Measurements from ENCODE around the gene VPS37C. TPM values are rescaled to one million over a fixed set of nuclear protein-coding genes. Genes with fewer than 3 reads are reported as not detected.
"Not testable (repeated sequence)": the region's sequence is repeated elsewhere in the genome, so short reads cannot be mapped to it uniquely, and the experiment has no call there.

Gene VPS37C
- total RNA-seq, 2 experiments from 2014 or later: 5.4 to 5.6 TPM

- ATAC-seq: no peak
- no peak for DNase-seq
- Mint-ChIP-seq H3K4me3 (no peak overlapping the region), H3K9me3 (ENCODE audit: low read depth) (peaks cover 7% of the 10 kb centered on the region), H3K4me1 (peaks cover 22% of the 10 kb centered on the region), H3K36me3 (no peaks in the 10 kb centered on the region), H3K27me3 (peaks cover 9% of the 10 kb centered on the region), H3K27ac (no peak overlapping the region)
- CTCF ChIA-PET: interaction anchor here (1.2 to 2.4 kb wide), 2 partner anchors 17 to 208 kb away, joined by 3 to 9 read pairs; no protein-coding TSS in a partner anchor
These were observed 9.3 kb upstream of the VPS37C start for GRCh38 chr11:61170566-61170965.

GRCh38 chr11:61168800-61169199 lies 7.6 kb upstream of the VPS37C start:
- no peak overlapping the region for H3K27ac Mint-ChIP-seq
- peaks cover 35% of the 10 kb centered on the region for H3K4me1 Mint-ChIP-seq
- CTCF ChIA-PET: no interaction called here
- peaks cover 7% of the 10 kb centered on the region for H3K9me3 Mint-ChIP-seq (ENCODE audit: low read depth)
- ATAC-seq (peak; percentile 39), DNase-seq (no peak)
- H3K36me3 Mint-ChIP-seq: no peaks in the 10 kb centered on the region
- H3K4me3 Mint-ChIP-seq: no peak overlapping the region
- peaks cover 4% of the 10 kb centered on the region for H3K27me3 Mint-ChIP-seq

- Mint-ChIP-seq H3K4me3 (no peak overlapping the region), H3K9me3 (ENCODE audit: low read depth) (peaks cover 7% of the 10 kb centered on the region), H3K27ac (no peak overlapping the region), H3K27me3 (peaks cover 3% of the 10 kb centered on the region), H3K4me1 (peaks cover 36% of the 10 kb centered on the region), H3K36me3 (no peaks in the 10 kb centered on the region)
- DNase-seq (no peak), ATAC-seq (no peak)
- CTCF ChIA-PET: no interaction called here
These were observed 6.9 kb upstream of the VPS37C start for GRCh38 chr11:61168042-61168688.

GRCh38 chr11:61166331-61166730 lies 5.1 kb upstream of the VPS37C start:
- H3K9me3 Mint-ChIP-seq (ENCODE audit: low read depth); H3K27ac Mint-ChIP-seq; CTCF ChIA-PET; H3K27me3 Mint-ChIP-seq; H3K4me3 Mint-ChIP-seq; H3K36me3 Mint-ChIP-seq; ATAC-seq; DNase-seq: not testable (repeated sequence)
- H3K4me1 Mint-ChIP-seq: peaks cover 45% of the 10 kb centered on the region

DNA sequence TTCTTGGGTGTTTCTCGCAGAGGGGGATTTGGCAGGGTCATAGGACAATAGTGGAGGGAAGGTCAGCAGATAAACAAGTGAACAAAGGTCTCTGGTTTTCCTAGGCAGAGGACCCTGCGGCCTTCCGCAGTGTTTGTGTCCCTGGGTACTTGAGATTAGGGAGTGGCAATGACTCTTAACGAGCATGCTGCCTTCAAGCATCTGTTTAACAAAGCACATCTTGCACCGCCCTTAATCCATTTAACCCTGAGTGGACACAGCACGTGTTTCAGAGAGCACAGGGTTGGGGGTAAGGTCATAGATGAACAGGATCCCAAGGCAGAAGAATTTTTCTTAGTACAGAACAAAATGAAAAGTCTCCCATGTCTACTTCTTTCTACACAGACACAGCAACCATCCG lies 4.6 kb upstream of the VPS37C start:
- DNase-seq; H3K27me3 Mint-ChIP-seq; H3K27ac Mint-ChIP-seq; H3K4me3 Mint-ChIP-seq; H3K36me3 Mint-ChIP-seq; H3K9me3 Mint-ChIP-seq (ENCODE audit: low read depth); CTCF ChIA-PET; ATAC-seq: not testable (repeated sequence)
- H3K4me1 Mint-ChIP-seq: peaks cover 46% of the 10 kb centered on the region

- Mint-ChIP-seq H3K9me3 (ENCODE audit: low read depth) (no peaks in the 10 kb centered on the region), H3K4me3 (no peak overlapping the region), H3K4me1 (peaks cover 56% of the 10 kb centered on the region), H3K27ac (no peak overlapping the region), H3K36me3 (no peaks in the 10 kb centered on the region), H3K27me3 (no peaks in the 10 kb centered on the region)
- no peak for ATAC-seq
- DNase-seq: no peak
- CTCF ChIA-PET: no interaction called here
These were observed 3.6 kb upstream of the VPS37C start for GRCh38 chr11:61164606-61165424.

GRCh38 chr11:61163714-61164605 lies 2.7 kb upstream of the VPS37C start:
- H3K27ac Mint-ChIP-seq: peak overlapping the region; percentile 72
- ATAC-seq (no peak), DNase-seq (no peak)
- no peaks in the 10 kb centered on the region for H3K36me3 Mint-ChIP-seq
- H3K4me3 Mint-ChIP-seq: no peak overlapping the region
- H3K27me3 Mint-ChIP-seq: no peaks in the 10 kb centered on the region
- CTCF ChIA-PET: interaction anchor here (1.3 kb wide), 1 partner anchor 23 kb away, joined by 6 read pairs; no protein-coding TSS in a partner anchor
- H3K4me1 Mint-ChIP-seq: peaks cover 61% of the 10 kb centered on the region
- H3K9me3 Mint-ChIP-seq (ENCODE audit: low read depth): no peaks in the 10 kb centered on the region

GRCh38 chr11:61163021-61163420 lies 1.8 kb upstream of the VPS37C start:
- H3K27ac Mint-ChIP-seq: no peak overlapping the region
- no peaks in the 10 kb centered on the region for H3K9me3 Mint-ChIP-seq (ENCODE audit: low read depth)
- no peak for DNase-seq
- H3K27me3 Mint-ChIP-seq: no peaks in the 10 kb centered on the region
- CTCF ChIA-PET: interaction anchor here (1.3 kb wide), 1 partner anchor 24 kb away, joined by 6 read pairs; no protein-coding TSS in a partner anchor
- no peak for ATAC-seq
- H3K4me3 Mint-ChIP-seq: no peak overlapping the region
- H3K36me3 Mint-ChIP-seq: no peaks in the 10 kb centered on the region
- H3K4me1 Mint-ChIP-seq: peaks cover 60% of the 10 kb centered on the region

DNA sequence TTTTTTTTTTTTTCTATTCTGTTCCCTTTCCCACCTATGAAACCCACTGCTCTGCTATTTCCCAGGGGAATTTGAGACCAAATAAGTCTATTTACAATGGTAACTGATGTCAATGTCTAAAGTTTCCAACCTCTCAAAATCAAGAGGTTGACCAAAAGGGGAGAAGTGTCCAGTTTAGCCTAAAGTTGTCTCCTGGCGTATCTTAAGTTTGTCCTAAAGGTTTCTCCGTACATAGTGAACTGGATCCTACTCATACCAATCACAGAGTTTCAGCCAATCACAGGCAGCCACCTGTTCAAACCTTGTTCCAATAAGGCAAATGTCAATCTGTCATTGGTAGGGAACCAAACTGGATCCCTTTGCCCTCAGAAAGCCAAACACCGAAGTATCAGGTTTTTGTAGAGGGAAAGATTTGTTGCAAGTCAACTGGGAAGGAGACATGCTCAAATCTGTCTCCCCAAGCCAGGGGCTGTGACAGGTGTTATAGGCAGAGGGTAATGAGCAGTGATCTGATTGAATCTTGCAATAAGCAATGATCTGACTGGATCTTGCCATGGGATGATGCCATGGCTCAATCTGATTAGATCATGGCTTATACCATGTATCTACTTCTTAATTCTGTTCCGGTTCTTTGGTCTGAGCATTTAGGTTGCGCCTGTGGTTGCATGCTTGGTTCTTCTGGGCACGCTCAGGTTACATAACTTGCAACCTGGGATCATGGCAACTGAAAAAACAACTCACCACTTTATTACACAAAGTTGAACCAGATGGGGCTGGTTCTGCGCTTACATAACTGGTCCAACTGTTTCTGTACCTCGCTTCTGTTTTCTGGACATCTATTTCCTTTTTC lies 1.1 kb upstream of the VPS37C start:
- peaks cover 54% of the 10 kb centered on the region for H3K4me1 Mint-ChIP-seq
- H3K4me3 Mint-ChIP-seq: peak overlapping the region; percentile 84
- H3K9me3 Mint-ChIP-seq (ENCODE audit: low read depth): no peaks in the 10 kb centered on the region
- ATAC-seq (no peak), DNase-seq (no peak)
- peak overlapping the region; percentile 95 for H3K27ac Mint-ChIP-seq
- H3K36me3 Mint-ChIP-seq: peaks cover 1% of the 10 kb centered on the region
- H3K27me3 Mint-ChIP-seq: no peaks in the 10 kb centered on the region
- CTCF ChIA-PET: interaction anchor here (0.9 to 1.3 kb wide), 4 partner anchors 25 to 192 kb away, joined by 3 to 6 read pairs (median 4); no protein-coding TSS in a partner anchor

- Mint-ChIP-seq H3K4me3 (peak overlapping the region; percentile 84), H3K27ac (peak overlapping the region; percentile 84), H3K36me3 (peaks cover 10% of the 10 kb centered on the region), H3K9me3 (ENCODE audit: low read depth) (peaks cover 4% of the 10 kb centered on the region), H3K27me3 (no peaks in the 10 kb centered on the region), H3K4me1 (peaks cover 54% of the 10 kb centered on the region)
- no peak for ATAC-seq
- CTCF ChIA-PET: interaction anchor here (1.3 to 3.4 kb wide), 4 partner anchors 27 to 189 kb away, joined by 3 to 14 read pairs (median 4); partner anchors contain the start of gene CD6
- DNase-seq: no peak
These were observed 588 bp downstream of the VPS37C start for GRCh38 chr11:61160487-61161189.

GRCh38 chr11:61158691-61159381 lies 2.4 kb downstream of the VPS37C start:
- no peaks in the 10 kb centered on the region for H3K27me3 Mint-ChIP-seq
- CTCF ChIA-PET: interaction anchor here (0.6 to 3.4 kb wide), 7 partner anchors 29 to 243 kb away, joined by 3 to 14 read pairs (median 4); partner anchors contain the start of gene CD6
- DNase-seq (no peak), ATAC-seq (no peak)
- H3K4me1 Mint-ChIP-seq: peaks cover 41% of the 10 kb centered on the region
- H3K36me3 Mint-ChIP-seq: peaks cover 28% of the 10 kb centered on the region
- H3K27ac Mint-ChIP-seq: no peak overlapping the region
- peaks cover 13% of the 10 kb centered on the region for H3K9me3 Mint-ChIP-seq (ENCODE audit: low read depth)
- no peak overlapping the region for H3K4me3 Mint-ChIP-seq

Data from activated CD8-positive, alpha-beta memory T cell treated with anti-CD3 and anti-CD28 coated beads, Interleukin-2, amount 10 ng/mL, durations not matched to agents 7 days and 5 days (primary cell).